Type B pancreatic cell (in vitro differentiated cells): ENCODE data around the gene KRTAP10-2. TPM values are rescaled to one million over a fixed set of nuclear protein-coding genes. Genes with fewer than 3 reads are reported as not detected.

Source experiments
- DNase-seq: peaks from one replicate; pipeline ENCODE4 v3.0.0; 2021; ENCODE audit warnings: mixed read lengths; ENCODE audit not compliant: unreplicated experiment; ENCODE audit errors: extremely low spot score
- H3K27ac Mint-ChIP-seq: 2 replicates; pipeline ENCODE4 v1.8.0; 2021; ENCODE audit warnings: mild to moderate bottlenecking, mixed read lengths
- H3K27me3 Mint-ChIP-seq: 2 replicates; pipeline ENCODE4 v1.8.0; 2021; ENCODE audit warnings: mixed read lengths
- H3K36me3 Mint-ChIP-seq: 2 replicates; pipeline ENCODE4 v1.8.0; 2021; ENCODE audit warnings: mixed read lengths
- H3K4me1 Mint-ChIP-seq: one replicate; pipeline ENCODE4 v1.8.0; 2021; ENCODE audit warnings: mixed read lengths; ENCODE audit not compliant: unreplicated experiment
- H3K4me3 Mint-ChIP-seq: 2 replicates; pipeline ENCODE4 v1.8.0; 2021; ENCODE audit warnings: mild to moderate bottlenecking, mixed read lengths
- H3K9me3 Mint-ChIP-seq: 2 replicates; pipeline ENCODE4 v1.8.0; 2021; ENCODE audit warnings: mixed read lengths
- CTCF ChIP-seq: fragments of 200-600 bp; sonication (generic); conservative IDR thresholded peaks from 2 replicates; pipeline ENCODE4 v1.5.0; 2021; ENCODE audit warnings: antibody characterized with exemption, mild to moderate bottlenecking
- total RNA-seq: library from RNA; stranded (reverse); gene quantifications from 2 replicates; pipeline ENCODE4 v1.2.1, GENCODE V29; 2021; ENCODE audit warnings: low replicate concordance

Gene KRTAP10-2
- total RNA-seq, 1 donor from 2014 or later, result not detected

- Mint-ChIP-seq H3K27me3 (no peaks in the 10 kb centered on the region), H3K9me3 (no peaks in the 10 kb centered on the region), H3K27ac (no peak overlapping the region), H3K4me1 (no peaks in the 10 kb centered on the region), H3K36me3 (no peaks in the 10 kb centered on the region), H3K4me3 (no peak overlapping the region)
- no peak for DNase-seq
- no peak for TF ChIP-seq CTCF
Measured at GRCh38 chr21:44511938-44512275, 39.4 kb downstream of the KRTAP10-2 start.

GRCh38 chr21:44511219-44511937 is 39.9 kb downstream of the KRTAP10-2 start:
- no peak for TF ChIP-seq CTCF
- H3K36me3 Mint-ChIP-seq, result no peaks in the 10 kb centered on the region
- H3K27ac Mint-ChIP-seq, result no peak overlapping the region
- no peak overlapping the region for H3K4me3 Mint-ChIP-seq
- no peaks in the 10 kb centered on the region for H3K9me3 Mint-ChIP-seq
- no peaks in the 10 kb centered on the region for H3K4me1 Mint-ChIP-seq
- H3K27me3 Mint-ChIP-seq, result no peaks in the 10 kb centered on the region
- no peak for DNase-seq

- no peak overlapping the region for H3K4me3 Mint-ChIP-seq
- TF ChIP-seq CTCF, result peak; percentile 91
Measured at GRCh38 chr21:44510508-44511218, 40.6 kb downstream of the KRTAP10-2 start.

GRCh38 chr21:44510109-44510507 is 41.2 kb downstream of the KRTAP10-2 start:
- no peak for TF ChIP-seq CTCF
- H3K27me3 Mint-ChIP-seq, result no peaks in the 10 kb centered on the region
- DNase-seq, result no peak

More at GRCh38 chr21:44510508-44511218, 40.6 kb downstream of the KRTAP10-2 start:
- Mint-ChIP-seq H3K9me3 (no peaks in the 10 kb centered on the region), H3K36me3 (no peaks in the 10 kb centered on the region), H3K27me3 (no peaks in the 10 kb centered on the region), H3K4me1 (peaks cover 5% of the 10 kb centered on the region), H3K27ac (no peak overlapping the region)
- DNase-seq, result peak; percentile 82

DNA sequence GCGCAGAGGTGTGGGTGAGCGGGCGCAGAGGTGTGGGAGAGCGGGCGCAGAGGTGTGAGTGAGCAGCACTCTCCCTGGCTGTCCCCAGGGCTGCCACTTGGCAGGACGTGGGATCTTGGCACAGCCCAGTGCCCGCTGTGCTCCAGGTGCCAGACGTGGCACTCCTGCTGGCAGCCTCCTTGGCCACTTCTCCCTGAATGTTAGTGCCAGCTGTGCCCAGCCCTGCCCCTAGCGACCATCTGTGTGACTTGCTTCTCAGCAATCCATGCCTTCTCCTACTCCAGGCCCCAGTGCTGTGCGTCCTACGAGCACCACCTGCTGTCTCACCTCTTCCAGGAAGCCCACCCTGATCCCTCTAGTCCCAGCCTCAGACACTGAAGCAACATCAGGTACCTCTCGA is 41.8 kb downstream of the KRTAP10-2 start:
- TF ChIP-seq CTCF, result no peak
- Mint-ChIP-seq H3K9me3 (no peaks in the 10 kb centered on the region), H3K4me3 (no peak overlapping the region), H3K27me3 (no peaks in the 10 kb centered on the region), H3K4me1 (peaks cover 8% of the 10 kb centered on the region), H3K27ac (no peak overlapping the region), H3K36me3 (no peaks in the 10 kb centered on the region)
- DNase-seq, result no peak

More at GRCh38 chr21:44510109-44510507, 41.2 kb downstream of the KRTAP10-2 start:
- Mint-ChIP-seq H3K4me1 (peaks cover 8% of the 10 kb centered on the region), H3K9me3 (no peaks in the 10 kb centered on the region), H3K27ac (no peak overlapping the region), H3K4me3 (no peak overlapping the region), H3K36me3 (no peaks in the 10 kb centered on the region)
